ENCODE measurements around the gene MKKS. TPM values are rescaled to one million over a fixed set of nuclear protein-coding genes. Genes with fewer than 3 reads are reported as not detected.

Gene MKKS
- total RNA-seq, 1 donor, result 7.6 TPM

GRCh38 chr20:10367943-10368701, 65.9 kb downstream of the MKKS start:
- H3K27me3 ChIP-seq (ENCODE audit: insufficient read depth, low read length), result no peaks in the 10 kb centered on the region
- DNase-seq (ENCODE audit: insufficient read length, low spot score, missing footprints), result no peak

GRCh38 chr20:10367693-10367942, 66.4 kb downstream of the MKKS start:
- no peaks in the 10 kb centered on the region for H3K36me3 ChIP-seq (ENCODE audit: insufficient read depth, low read length)
- TF ChIP-seq, protein P1, sequence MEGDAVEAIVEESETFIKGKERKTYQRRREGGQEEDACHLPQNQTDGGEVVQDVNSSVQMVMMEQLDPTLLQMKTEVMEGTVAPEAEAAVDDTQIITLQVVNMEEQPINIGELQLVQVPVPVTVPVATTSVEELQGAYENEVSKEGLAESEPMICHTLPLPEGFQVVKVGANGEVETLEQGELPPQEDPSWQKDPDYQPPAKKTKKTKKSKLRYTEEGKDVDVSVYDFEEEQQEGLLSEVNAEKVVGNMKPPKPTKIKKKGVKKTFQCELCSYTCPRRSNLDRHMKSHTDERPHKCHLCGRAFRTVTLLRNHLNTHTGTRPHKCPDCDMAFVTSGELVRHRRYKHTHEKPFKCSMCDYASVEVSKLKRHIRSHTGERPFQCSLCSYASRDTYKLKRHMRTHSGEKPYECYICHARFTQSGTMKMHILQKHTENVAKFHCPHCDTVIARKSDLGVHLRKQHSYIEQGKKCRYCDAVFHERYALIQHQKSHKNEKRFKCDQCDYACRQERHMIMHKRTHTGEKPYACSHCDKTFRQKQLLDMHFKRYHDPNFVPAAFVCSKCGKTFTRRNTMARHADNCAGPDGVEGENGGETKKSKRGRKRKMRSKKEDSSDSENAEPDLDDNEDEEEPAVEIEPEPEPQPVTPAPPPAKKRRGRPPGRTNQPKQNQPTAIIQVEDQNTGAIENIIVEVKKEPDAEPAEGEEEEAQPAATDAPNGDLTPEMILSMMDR (IDR thresholded peaks at IDR 0.05; ENCODE audit: extremely low read depth, low read depth, low read length), result no peak
- H3K79me2 ChIP-seq (ENCODE audit: insufficient read depth, low read length), result no peaks in the 10 kb centered on the region
- no peak for DNase-seq (ENCODE audit: insufficient read length, low spot score, missing footprints)
- H2AFZ ChIP-seq (ENCODE audit: low read length), result no peak overlapping the region
- no peak overlapping the region for H3K27ac ChIP-seq (ENCODE audit: low read depth, low read length)
- no peak overlapping the region for H3K4me2 ChIP-seq (ENCODE audit: insufficient read depth, low read length)
- H3K9me3 ChIP-seq (ENCODE audit: low read depth, low read length), result no peaks in the 10 kb centered on the region
- no peaks in the 10 kb centered on the region for H4K20me1 ChIP-seq (ENCODE audit: insufficient read depth, low read length)
- H3K4me1 ChIP-seq (ENCODE audit: insufficient read depth, low read length), result peaks cover 17% of the 10 kb centered on the region
- H3K4me3 ChIP-seq (ENCODE audit: insufficient read depth, low read length), result no peak overlapping the region
- H3K27me3 ChIP-seq (ENCODE audit: insufficient read depth, low read length), result no peaks in the 10 kb centered on the region

More at GRCh38 chr20:10367943-10368701, 65.9 kb downstream of the MKKS start:
- no peaks in the 10 kb centered on the region for H3K9me3 ChIP-seq (ENCODE audit: low read depth, low read length)
- H2AFZ ChIP-seq (ENCODE audit: low read length), result no peak overlapping the region
- peaks cover 17% of the 10 kb centered on the region for H3K4me1 ChIP-seq (ENCODE audit: insufficient read depth, low read length)
- TF ChIP-seq, protein P1 (IDR thresholded peaks at IDR 0.05; ENCODE audit: extremely low read depth, low read depth, low read length), result no peak
- H3K27ac ChIP-seq (ENCODE audit: low read depth, low read length), result no peak overlapping the region
- no peak overlapping the region for H3K4me2 ChIP-seq (ENCODE audit: insufficient read depth, low read length)
- no peaks in the 10 kb centered on the region for H3K36me3 ChIP-seq (ENCODE audit: insufficient read depth, low read length)
- H3K79me2 ChIP-seq (ENCODE audit: insufficient read depth, low read length), result no peaks in the 10 kb centered on the region
- H3K4me3 ChIP-seq (ENCODE audit: insufficient read depth, low read length), result no peak overlapping the region
- H4K20me1 ChIP-seq (ENCODE audit: insufficient read depth, low read length), result no peaks in the 10 kb centered on the region

DNA sequence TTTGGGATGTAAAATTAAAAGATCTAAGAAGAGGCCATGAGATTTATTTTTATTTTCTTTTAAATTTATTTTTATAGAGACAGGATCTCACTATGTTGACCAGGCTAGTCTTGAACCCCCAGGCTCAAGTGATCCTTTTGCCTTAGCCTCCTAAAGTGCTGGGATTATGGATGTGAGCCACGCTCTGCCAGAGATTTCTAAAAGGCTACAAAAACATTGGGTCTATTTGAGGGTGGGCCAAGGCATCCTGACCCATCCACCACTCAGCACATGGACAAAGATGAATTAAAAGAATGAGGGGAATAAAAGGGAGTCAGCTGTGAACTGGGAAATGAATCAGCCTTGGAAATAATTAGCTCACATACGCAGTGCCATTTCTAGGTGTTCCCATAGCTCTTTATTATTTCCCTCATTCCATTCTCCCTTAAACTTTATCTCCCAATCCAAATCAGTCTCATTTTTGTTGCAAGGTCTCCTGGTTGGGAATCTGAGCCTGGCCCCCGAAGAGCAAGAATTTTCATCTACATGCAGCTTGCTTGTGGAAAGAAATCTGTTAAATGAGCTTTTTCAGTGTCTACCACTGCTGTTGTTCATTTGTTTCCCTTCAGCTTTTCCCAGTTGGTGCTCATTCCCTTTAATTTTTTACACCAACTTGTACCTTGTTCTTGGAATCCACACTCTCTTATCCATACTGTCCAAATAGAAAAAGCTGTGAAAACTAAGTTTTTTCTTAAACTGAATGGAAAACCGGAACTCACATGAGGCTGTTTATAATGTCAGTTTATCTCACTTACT, 66.9 kb downstream of the MKKS start:
- H3K79me2 ChIP-seq (ENCODE audit: insufficient read depth, low read length), result no peaks in the 10 kb centered on the region
- TF ChIP-seq, protein P1 (IDR thresholded peaks at IDR 0.05; ENCODE audit: extremely low read depth, low read depth, low read length), result no peak

DNA sequence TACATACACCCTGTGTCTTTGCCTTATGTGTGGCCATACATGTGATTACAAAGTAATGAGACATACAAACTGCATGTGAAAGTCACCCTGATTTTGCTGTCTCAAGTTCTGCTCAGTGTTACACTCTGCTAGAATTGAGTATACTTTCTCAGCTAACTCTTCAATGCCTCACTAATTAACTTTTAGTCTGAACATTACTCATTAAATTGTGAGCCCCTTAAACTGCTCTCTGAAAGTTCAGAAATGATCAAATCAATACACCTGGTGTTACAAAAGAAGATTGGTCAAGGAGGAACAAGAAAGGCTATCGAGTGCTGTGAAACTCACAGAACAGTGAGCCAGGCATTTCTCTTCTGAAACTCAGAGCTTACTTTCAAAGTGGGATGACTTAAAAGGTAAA, 71.3 kb downstream of the MKKS start:
- H3K4me1 ChIP-seq (ENCODE audit: insufficient read depth, low read length), result no peaks in the 10 kb centered on the region
- no peaks in the 10 kb centered on the region for H4K20me1 ChIP-seq (ENCODE audit: insufficient read depth, low read length)

More for the DNA sequence above, 66.9 kb downstream of the MKKS start:
- H3K36me3 ChIP-seq (ENCODE audit: insufficient read depth, low read length), result no peaks in the 10 kb centered on the region
- H2AFZ ChIP-seq (ENCODE audit: low read length), result peak overlapping the region; percentile 18
- peaks cover 17% of the 10 kb centered on the region for H3K4me1 ChIP-seq (ENCODE audit: insufficient read depth, low read length)
- DNase-seq (ENCODE audit: insufficient read length, low spot score, missing footprints), result no peak
- H3K27me3 ChIP-seq (ENCODE audit: insufficient read depth, low read length), result no peaks in the 10 kb centered on the region
- no peak overlapping the region for H3K4me2 ChIP-seq (ENCODE audit: insufficient read depth, low read length)
- H3K27ac ChIP-seq (ENCODE audit: low read depth, low read length), result no peak overlapping the region
- no peaks in the 10 kb centered on the region for H4K20me1 ChIP-seq (ENCODE audit: insufficient read depth, low read length)
- no peak overlapping the region for H3K4me3 ChIP-seq (ENCODE audit: insufficient read depth, low read length)
- no peaks in the 10 kb centered on the region for H3K9me3 ChIP-seq (ENCODE audit: low read depth, low read length)

More for the DNA sequence above, 71.3 kb downstream of the MKKS start:
- Histone ChIP-seq H3K4me3 (ENCODE audit: insufficient read depth, low read length) (no peak overlapping the region), H3K9me3 (ENCODE audit: low read depth, low read length) (no peaks in the 10 kb centered on the region), H2AFZ (ENCODE audit: low read length) (no peak overlapping the region), H3K79me2 (ENCODE audit: insufficient read depth, low read length) (no peaks in the 10 kb centered on the region), H3K36me3 (ENCODE audit: insufficient read depth, low read length) (no peaks in the 10 kb centered on the region), H3K4me2 (ENCODE audit: insufficient read depth, low read length) (no peak overlapping the region), H3K27me3 (ENCODE audit: insufficient read depth, low read length) (no peaks in the 10 kb centered on the region), H3K27ac (ENCODE audit: low read depth, low read length) (no peak overlapping the region)
- TF ChIP-seq, protein P1 (IDR thresholded peaks at IDR 0.05; ENCODE audit: extremely low read depth, low read depth, low read length), result no peak
- no peak for DNase-seq (ENCODE audit: insufficient read length, low spot score, missing footprints)

Data from osteoblast (primary cell).